OCI-LY1 (cell line): Measurements from ENCODE around the gene MIAT.
"Not testable (repeated sequence)": the region's sequence is repeated elsewhere in the genome, so short reads cannot be mapped to it uniquely, and the experiment has no call there.

Experiments used
- H2AFZ ChIP-seq: fragments of 200-600 bp; sonication (generic), shearing (Covaris generic); 2 replicates; pipeline ENCODE4 v1.6.0; 2014; ENCODE audit warnings: antibody characterized with exemption, mild to moderate bottlenecking, low read length
- H3F3A ChIP-seq: fragments of 200-600 bp; sonication (generic), shearing (Covaris generic); 2 replicates; pipeline ENCODE4 v1.6.0; 2014; ENCODE audit warnings: mild to moderate bottlenecking, antibody characterized with exemption, low read length, moderate library complexity; ENCODE audit not compliant: insufficient read depth
- H3K27ac ChIP-seq: fragments of 200-600 bp; sonication (generic); 2 replicates; pipeline ENCODE4 v1.5.1; 2014; ENCODE audit warnings: low read length, mixed run types, mild to moderate bottlenecking, low read depth; ENCODE audit not compliant: poor library complexity, severe bottlenecking
- H3K27me3 ChIP-seq: fragments of 200-600 bp; sonication (generic); 2 replicates; pipeline ENCODE4 v1.6.0; 2014; ENCODE audit warnings: antibody characterized with exemption, mild to moderate bottlenecking, low read length, moderate library complexity; ENCODE audit not compliant: insufficient read depth
- H3K36me3 ChIP-seq: fragments of 200-600 bp; sonication (generic); 2 replicates; pipeline ENCODE4 v1.6.1; 2014; ENCODE audit warnings: mild to moderate bottlenecking, antibody characterized with exemption, low read length, moderate library complexity, mixed read lengths; ENCODE audit not compliant: insufficient read depth
- H3K4me1 ChIP-seq: fragments of 200-600 bp; sonication (generic); 2 replicates; pipeline ENCODE4 v1.5.1; 2014; ENCODE audit warnings: mild to moderate bottlenecking, low read length, moderate library complexity; ENCODE audit not compliant: insufficient read depth, severe bottlenecking
- H3K4me2 ChIP-seq: fragments of 200-600 bp; sonication (generic), shearing (Covaris generic); 2 replicates; pipeline ENCODE4 v1.6.1; 2014; ENCODE audit warnings: low read length
- H3K4me3 ChIP-seq: fragments of 200-600 bp; sonication (generic); 2 replicates; pipeline ENCODE4 v1.5.1; 2014; ENCODE audit warnings: low read length, low read depth, mild to moderate bottlenecking, mixed read lengths; ENCODE audit not compliant: poor library complexity, severe bottlenecking
- H3K79me2 ChIP-seq: fragments of 200-600 bp; shearing (Covaris generic); 2 replicates; pipeline ENCODE4 v1.6.1; 2016; ENCODE audit warnings: mixed run types, low read length, mixed read lengths; ENCODE audit not compliant: insufficient read depth
- H3K9ac ChIP-seq: fragments of 200-600 bp; sonication (generic), shearing (Covaris generic); 2 replicates; pipeline ENCODE4 v1.6.1; 2014; ENCODE audit warnings: mild to moderate bottlenecking, low read length, mixed read lengths
- H3K9me2 ChIP-seq: fragments of 200-600 bp; sonication (generic), shearing (Covaris generic); 2 replicates; pipeline ENCODE4 v1.6.1; 2014; ENCODE audit warnings: low read depth, mild to moderate bottlenecking, low read length, mixed read lengths
- H3K9me3 ChIP-seq: fragments of 200-600 bp; shearing (Covaris generic); 2 replicates; pipeline ENCODE4 v1.6.1; 2014; ENCODE audit warnings: low read length, mixed read lengths
- H4K20me1 ChIP-seq: fragments of 200-600 bp; sonication (generic), shearing (Covaris generic); 2 replicates; pipeline ENCODE4 v1.6.0; 2016; ENCODE audit warnings: mild to moderate bottlenecking, low read length; ENCODE audit not compliant: insufficient read depth
- CTCF ChIP-seq: fragments of 200-600 bp; sonication (generic), shearing (Covaris generic); IDR thresholded peaks from 2 replicates; pipeline ENCODE4 v1.5.1; 2017; ENCODE audit warnings: mild to moderate bottlenecking, antibody characterized with exemption, low read length, moderate library complexity, mixed read lengths
- EZH2 ChIP-seq: fragments of 200-600 bp; sonication (generic), shearing (Covaris generic); IDR thresholded peaks from 2 replicates; pipeline ENCODE4 v1.8.0; 2017; ENCODE audit warnings: borderline replicate concordance, mixed run types, mild to moderate bottlenecking, antibody characterized with exemption, low read length, moderate library complexity, mixed read lengths

Gene MIAT

GRCh38 chr22:26702906-26703830 is 45.8 kb downstream of the MIAT start:
- no peak overlapping the region for H3K4me3 ChIP-seq
- no peaks in the 10 kb centered on the region for H3F3A ChIP-seq
- no peaks in the 10 kb centered on the region for H3K79me2 ChIP-seq
- no peak overlapping the region for H3K27ac ChIP-seq
- peaks cover 10% of the 10 kb centered on the region for H3K9me3 ChIP-seq
- no peaks in the 10 kb centered on the region for H3K27me3 ChIP-seq
- H3K4me2 ChIP-seq: no peak overlapping the region
- H3K9ac ChIP-seq: no peak overlapping the region
- H3K4me1 ChIP-seq: peaks cover 4% of the 10 kb centered on the region
- H3K36me3 ChIP-seq: peaks cover 36% of the 10 kb centered on the region
- no peaks in the 10 kb centered on the region for H4K20me1 ChIP-seq
- H3K9me2 ChIP-seq: no peaks in the 10 kb centered on the region
- no peak overlapping the region for H2AFZ ChIP-seq
- no peak for TF ChIP-seq EZH2
- TF ChIP-seq CTCF: no peak

DNA sequence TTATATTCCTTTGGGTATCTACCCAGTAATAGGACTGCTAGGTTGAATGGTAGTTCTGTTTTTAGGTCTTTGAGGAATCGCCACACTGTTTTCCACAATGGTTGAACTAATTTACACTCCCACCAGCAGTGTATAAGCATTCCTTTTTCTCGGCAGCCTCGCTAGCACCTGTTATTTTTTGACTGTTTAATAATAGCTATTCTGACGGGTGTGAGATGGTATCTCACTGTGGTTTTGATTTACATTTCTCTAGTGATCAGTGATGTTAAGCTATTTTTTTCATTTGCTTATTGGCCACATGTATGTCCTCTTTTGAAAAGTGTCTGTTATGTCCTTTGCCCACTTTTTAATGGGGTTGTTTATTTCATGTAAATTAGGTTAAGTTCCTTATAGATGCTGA is 48.0 kb downstream of the MIAT start:
- not testable (repeated sequence) for H3F3A ChIP-seq, H3K79me2 ChIP-seq, H3K9me3 ChIP-seq, H3K4me3 ChIP-seq, H3K27ac ChIP-seq, H3K9ac ChIP-seq, H2AFZ ChIP-seq, H4K20me1 ChIP-seq, H3K9me2 ChIP-seq, H3K27me3 ChIP-seq, H3K4me1 ChIP-seq, H3K4me2 ChIP-seq
- H3K36me3 ChIP-seq: peaks cover 24% of the 10 kb centered on the region

GRCh38 chr22:26707090-26707489 is 49.7 kb downstream of the MIAT start:
- no peak overlapping the region for H3K4me3 ChIP-seq
- no peaks in the 10 kb centered on the region for H3K27me3 ChIP-seq
- no peak for TF ChIP-seq EZH2
- no peak for TF ChIP-seq CTCF
- H3K36me3 ChIP-seq: peaks cover 22% of the 10 kb centered on the region
- H3F3A ChIP-seq: no peaks in the 10 kb centered on the region
- no peaks in the 10 kb centered on the region for H4K20me1 ChIP-seq
- H3K9ac ChIP-seq: no peak overlapping the region
- H3K79me2 ChIP-seq: no peaks in the 10 kb centered on the region
- no peak overlapping the region for H2AFZ ChIP-seq
- H3K27ac ChIP-seq: no peak overlapping the region
- H3K4me2 ChIP-seq: no peak overlapping the region
- H3K4me1 ChIP-seq: peaks cover 4% of the 10 kb centered on the region
- H3K9me2 ChIP-seq: no peaks in the 10 kb centered on the region
- H3K9me3 ChIP-seq: peaks cover 7% of the 10 kb centered on the region

DNA sequence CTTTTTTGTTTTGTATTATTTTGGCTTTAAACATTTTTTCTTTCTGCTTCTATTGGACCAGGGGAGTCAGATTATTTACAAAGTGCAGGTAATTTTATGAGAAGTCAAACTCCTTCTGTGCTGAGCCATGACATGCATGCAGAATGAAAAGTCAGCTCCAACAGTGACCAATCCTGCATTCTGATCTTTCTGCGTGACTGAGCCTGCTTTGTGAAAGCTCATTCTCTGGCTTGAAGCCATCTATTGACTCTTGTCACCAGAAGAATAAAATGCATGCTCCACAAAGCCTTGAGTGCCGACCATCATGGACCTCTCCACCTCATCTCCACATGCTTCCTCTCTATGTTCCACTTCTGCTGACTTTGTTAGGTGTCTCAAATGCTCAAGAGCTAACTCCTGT is 50.2 kb downstream of the MIAT start:
- no peak overlapping the region for H2AFZ ChIP-seq
- no peaks in the 10 kb centered on the region for H4K20me1 ChIP-seq
- H3K27ac ChIP-seq: no peak overlapping the region

More for the DNA sequence above, 50.2 kb downstream of the MIAT start:
- Histone ChIP-seq H3F3A (no peaks in the 10 kb centered on the region), H3K4me1 (peaks cover 4% of the 10 kb centered on the region), H3K9me2 (no peaks in the 10 kb centered on the region), H3K9ac (no peak overlapping the region), H3K4me3 (no peak overlapping the region), H3K4me2 (no peak overlapping the region), H3K79me2 (no peaks in the 10 kb centered on the region), H3K27me3 (no peaks in the 10 kb centered on the region), H3K9me3 (peaks cover 7% of the 10 kb centered on the region), H3K36me3 (peaks cover 22% of the 10 kb centered on the region)
- no peak for TF ChIP-seq CTCF
- TF ChIP-seq EZH2: no peak
